MM.1S (cell line): ENCODE measurements around the gene RAB3IL1.

Source experiments
- DNase-seq: peaks from one replicate; pipeline ENCODE4 v3.0.0-alpha.2; 2015
- H2AFZ ChIP-seq: fragments of 300-600 bp; sonication (generic); 2 replicates; pipeline ENCODE4 v1.6.0; 2016; ENCODE audit warnings: antibody characterized with exemption, low read length
- H3F3A ChIP-seq: fragments of 300-600 bp; sonication (generic); 2 replicates; pipeline ENCODE4 v1.6.1; 2016; ENCODE audit warnings: mild to moderate bottlenecking, antibody characterized with exemption, low read length, moderate library complexity, mixed read lengths; ENCODE audit not compliant: insufficient read depth
- H3K27ac ChIP-seq: fragments of 300-600 bp; sonication (generic); 2 replicates; pipeline ENCODE4 v1.5.1; 2016; ENCODE audit warnings: mild to moderate bottlenecking, low read length
- H3K27me3 ChIP-seq: fragments of 300-600 bp; sonication (generic); replicated peaks from 2 replicates; pipeline ENCODE4 v1.6.0; 2016; ENCODE audit warnings: low read length; ENCODE audit not compliant: insufficient read depth
- H3K36me3 ChIP-seq: fragments of 300-600 bp; sonication (generic); replicated peaks from 2 replicates; pipeline ENCODE4 v1.6.1; 2016; ENCODE audit warnings: mild to moderate bottlenecking, low read length, mixed read lengths; ENCODE audit not compliant: insufficient read depth
- H3K4me1 ChIP-seq: fragments of 300-600 bp; sonication (generic); 2 replicates; pipeline ENCODE4 v1.6.1; 2016; ENCODE audit warnings: low read length, mixed read lengths
- H3K4me2 ChIP-seq: fragments of 300-600 bp; sonication (generic); 2 replicates; pipeline ENCODE4 v1.6.0; 2016; ENCODE audit warnings: low read depth, low read length
- H3K4me3 ChIP-seq: fragments of 300-600 bp; sonication (generic); 2 replicates; pipeline ENCODE4 v1.5.1; 2016; ENCODE audit warnings: low read length, mixed read lengths
- H3K79me2 ChIP-seq: fragments of 300-600 bp; sonication (generic); 2 replicates; pipeline ENCODE4 v1.6.1; 2016; ENCODE audit warnings: mixed run types, low read length, mixed read lengths
- H3K9ac ChIP-seq: fragments of 300-600 bp; sonication (generic); 2 replicates; pipeline ENCODE4 v1.6.1; 2016; ENCODE audit warnings: low read length, mixed read lengths
- H3K9me2 ChIP-seq: fragments of 300-600 bp; sonication (generic); replicated peaks from 2 replicates; pipeline ENCODE4 v1.6.1; 2016; ENCODE audit warnings: mild to moderate bottlenecking, low read length, mixed read lengths; ENCODE audit not compliant: insufficient read depth
- H3K9me3 ChIP-seq: fragments of 300-600 bp; sonication (generic); replicated peaks from 2 replicates; pipeline ENCODE4 v1.6.1; 2016; ENCODE audit warnings: mild to moderate bottlenecking, low read length, mixed read lengths; ENCODE audit not compliant: insufficient read depth
- H4K20me1 ChIP-seq: fragments of 300-600 bp; sonication (generic); 2 replicates; pipeline ENCODE4 v1.6.1; 2016; ENCODE audit warnings: mild to moderate bottlenecking, low read length, moderate library complexity, mixed read lengths; ENCODE audit not compliant: insufficient read depth
- EZH2 ChIP-seq: fragments of 300-600 bp; sonication (generic); optimal IDR thresholded peaks from 2 replicates; pipeline ENCODE3; 2017; ENCODE audit warnings: low read depth, mild to moderate bottlenecking, antibody characterized with exemption, low read length, mixed read lengths
- EZH2phosphoT487 ChIP-seq: fragments of 300-600 bp; sonication (generic); IDR thresholded peaks from 2 replicates; pipeline ENCODE4 v1.6.1; 2018; ENCODE audit warnings: antibody characterized with exemption, low read length
- TF ChIP-seq, protein P1 (sequence below): fragments of 300-600 bp; sonication (generic); IDR thresholded peaks from 2 replicates; pipeline ENCODE4 v1.5.1; 2016; ENCODE audit warnings: antibody characterized with exemption, low read length, mixed read lengths

The RAB3IL1 gene

DNA sequence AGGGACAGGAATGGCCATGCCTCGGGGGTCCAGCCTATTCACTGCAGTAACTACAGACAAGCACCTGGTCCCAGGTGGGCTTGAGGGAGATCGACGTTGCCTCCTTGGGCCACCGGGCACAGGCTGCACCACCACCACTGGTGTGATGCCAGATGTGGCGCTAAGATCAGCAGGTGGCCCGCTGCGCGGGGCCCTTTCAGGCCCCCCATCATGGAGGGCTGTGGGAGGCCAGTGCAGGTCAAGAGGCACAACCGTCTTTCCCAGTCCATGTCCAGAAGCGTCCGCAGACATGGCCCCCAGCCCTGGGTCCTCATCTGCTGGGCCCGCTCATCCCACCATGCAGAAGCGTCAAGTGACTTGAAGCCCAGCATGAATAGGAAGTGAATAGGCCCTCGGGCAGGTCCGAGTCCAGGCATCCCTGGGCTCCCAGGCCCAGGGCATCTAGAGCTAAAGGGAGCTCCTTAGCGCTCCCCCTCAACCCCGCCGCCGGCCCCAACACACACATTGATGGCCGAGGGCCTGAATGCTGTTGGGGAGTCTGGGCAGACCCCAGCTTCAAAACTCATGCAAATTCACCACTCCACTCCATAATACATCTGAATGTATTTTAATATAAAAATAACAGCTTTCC lies 44.3 kb downstream of the RAB3IL1 start:
- Histone ChIP-seq H3K36me3 (no peaks in the 10 kb centered on the region), H3K9ac (no peak overlapping the region), H3K79me2 (no peaks in the 10 kb centered on the region), H2AFZ (no peak overlapping the region), H3K4me3 (no peak overlapping the region), H3K4me2 (no peak overlapping the region), H3K9me3 (no peaks in the 10 kb centered on the region), H3K27ac (no peak overlapping the region), H3K4me1 (no peaks in the 10 kb centered on the region), H3F3A (no peaks in the 10 kb centered on the region), H4K20me1 (no peaks in the 10 kb centered on the region), H3K9me2 (no peaks in the 10 kb centered on the region), H3K27me3 (peaks cover 93% of the 10 kb centered on the region)
- no peak for DNase-seq
- TF ChIP-seq EZH2 (no peak), EZH2phosphoT487 (no peak)
- TF ChIP-seq, protein P1, sequence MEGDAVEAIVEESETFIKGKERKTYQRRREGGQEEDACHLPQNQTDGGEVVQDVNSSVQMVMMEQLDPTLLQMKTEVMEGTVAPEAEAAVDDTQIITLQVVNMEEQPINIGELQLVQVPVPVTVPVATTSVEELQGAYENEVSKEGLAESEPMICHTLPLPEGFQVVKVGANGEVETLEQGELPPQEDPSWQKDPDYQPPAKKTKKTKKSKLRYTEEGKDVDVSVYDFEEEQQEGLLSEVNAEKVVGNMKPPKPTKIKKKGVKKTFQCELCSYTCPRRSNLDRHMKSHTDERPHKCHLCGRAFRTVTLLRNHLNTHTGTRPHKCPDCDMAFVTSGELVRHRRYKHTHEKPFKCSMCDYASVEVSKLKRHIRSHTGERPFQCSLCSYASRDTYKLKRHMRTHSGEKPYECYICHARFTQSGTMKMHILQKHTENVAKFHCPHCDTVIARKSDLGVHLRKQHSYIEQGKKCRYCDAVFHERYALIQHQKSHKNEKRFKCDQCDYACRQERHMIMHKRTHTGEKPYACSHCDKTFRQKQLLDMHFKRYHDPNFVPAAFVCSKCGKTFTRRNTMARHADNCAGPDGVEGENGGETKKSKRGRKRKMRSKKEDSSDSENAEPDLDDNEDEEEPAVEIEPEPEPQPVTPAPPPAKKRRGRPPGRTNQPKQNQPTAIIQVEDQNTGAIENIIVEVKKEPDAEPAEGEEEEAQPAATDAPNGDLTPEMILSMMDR: no peak

DNA sequence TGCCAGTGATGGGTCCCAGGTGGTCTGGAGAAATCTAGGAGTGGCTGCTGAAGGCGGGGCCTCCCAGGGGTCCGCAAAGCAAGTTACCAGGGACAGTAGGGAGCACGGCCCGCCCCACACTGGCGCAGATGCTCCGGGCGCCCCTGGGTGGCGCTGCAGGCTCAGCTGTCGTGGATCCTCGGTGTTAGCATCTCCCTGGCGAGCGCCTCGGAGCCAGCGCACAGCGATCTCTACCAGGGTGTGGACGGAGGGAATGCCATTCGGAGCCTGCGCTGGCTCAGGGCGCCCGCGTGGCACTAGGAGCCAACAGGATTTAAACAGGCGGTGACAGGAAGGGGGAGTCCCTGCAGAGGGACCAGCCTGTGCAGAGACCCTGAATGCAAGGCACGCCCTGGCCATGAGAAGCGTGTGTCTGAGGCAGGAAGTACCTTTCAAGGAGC lies 46.2 kb downstream of the RAB3IL1 start:
- no peaks in the 10 kb centered on the region for H3K4me1 ChIP-seq
- H3K9ac ChIP-seq: no peak overlapping the region
- no peaks in the 10 kb centered on the region for H3K36me3 ChIP-seq
- peaks cover 89% of the 10 kb centered on the region for H3K27me3 ChIP-seq
- H4K20me1 ChIP-seq: no peaks in the 10 kb centered on the region
- no peaks in the 10 kb centered on the region for H3F3A ChIP-seq
- no peak overlapping the region for H3K4me3 ChIP-seq
- no peak overlapping the region for H2AFZ ChIP-seq
- peak overlapping the region; percentile 31 for H3K4me2 ChIP-seq
- peak; percentile 45 for DNase-seq
- no peaks in the 10 kb centered on the region for H3K79me2 ChIP-seq
- no peak for TF ChIP-seq EZH2
- TF ChIP-seq, protein P1: peak; percentile 73
- no peaks in the 10 kb centered on the region for H3K9me2 ChIP-seq
- no peak overlapping the region for H3K27ac ChIP-seq
- H3K9me3 ChIP-seq: no peaks in the 10 kb centered on the region

DNA sequence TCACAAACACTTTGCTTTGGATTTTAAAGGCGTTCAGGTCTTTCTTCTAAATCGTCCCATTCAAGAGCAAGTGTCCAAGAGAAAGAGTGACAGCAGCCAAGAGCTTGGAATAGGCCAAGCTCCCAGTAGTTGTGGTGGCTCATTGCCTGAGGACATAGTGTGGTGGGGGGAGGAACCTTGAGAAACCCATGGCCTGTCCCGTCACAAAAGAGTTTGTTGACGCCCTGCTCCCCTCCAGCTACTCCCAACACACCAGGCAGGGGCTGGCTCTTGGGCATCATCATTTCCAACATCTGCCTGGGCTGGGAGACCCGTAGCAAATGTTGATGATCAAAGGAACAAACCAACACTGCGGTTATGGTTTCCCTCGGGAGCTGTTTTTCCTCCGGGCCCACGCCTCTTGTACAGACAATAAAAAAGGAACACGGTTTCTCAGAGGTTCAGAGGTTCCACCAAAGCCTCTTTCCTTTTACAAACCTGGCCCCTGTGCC lies 46.8 kb downstream of the RAB3IL1 start:
- H3K4me3 ChIP-seq: no peak overlapping the region
- H3K9ac ChIP-seq: no peak overlapping the region
- H3K9me2 ChIP-seq: no peaks in the 10 kb centered on the region
- no peaks in the 10 kb centered on the region for H3K36me3 ChIP-seq
- TF ChIP-seq, protein P1: no peak
- no peak for TF ChIP-seq EZH2
- TF ChIP-seq EZH2phosphoT487: no peak
- no peaks in the 10 kb centered on the region for H3K4me1 ChIP-seq
- no peak for DNase-seq
- no peaks in the 10 kb centered on the region for H4K20me1 ChIP-seq
- no peak overlapping the region for H3K27ac ChIP-seq
- no peaks in the 10 kb centered on the region for H3F3A ChIP-seq
- no peak overlapping the region for H3K4me2 ChIP-seq
- peaks cover 84% of the 10 kb centered on the region for H3K27me3 ChIP-seq
- no peaks in the 10 kb centered on the region for H3K79me2 ChIP-seq
- no peak overlapping the region for H2AFZ ChIP-seq
- H3K9me3 ChIP-seq: no peaks in the 10 kb centered on the region
